BE2C (cell line): Measurements from ENCODE around the gene DAPK1.

ENCODE experiments used
- DNase-seq: peaks from one replicate; pipeline ENCODE4 v3.0.0-alpha.2; 2020
- H3K27me3 ChIP-seq: fragments of 250-450 bp; sonication (Bioruptor Pico); 2 replicates; pipeline ENCODE4 v1.5.1; 2020; ENCODE audit warnings: mild to moderate bottlenecking
- H3K36me3 ChIP-seq: fragments of 250-450 bp; sonication (Bioruptor Pico); 2 replicates; pipeline ENCODE4 v1.5.1; 2020; ENCODE audit warnings: mild to moderate bottlenecking
- H3K4me1 ChIP-seq: fragments of 250-450 bp; sonication (Bioruptor Pico); 2 replicates; pipeline ENCODE4 v1.5.1; 2020
- H3K4me3 ChIP-seq: 2 replicates; pipeline ENCODE4 v1.5.1; 2011; ENCODE audit warnings: low read depth, low read length
- H3K9me3 ChIP-seq: fragments of 250-450 bp; sonication (Bioruptor Pico); 2 replicates; pipeline ENCODE4 v1.5.1; 2020
- CTCF ChIP-seq: IDR thresholded peaks from 2 replicates; pipeline ENCODE4 v1.5.1; 2012; ENCODE audit warnings: mild to moderate bottlenecking, low read depth, low read length

DAPK1 gene

GRCh38 chr9:87620731-87621322 is 123.2 kb downstream of the DAPK1 start:
- TF ChIP-seq CTCF, result no peak
- DNase-seq, result peak; percentile 53
- H3K4me3 ChIP-seq, result no peak overlapping the region
- no peaks in the 10 kb centered on the region for H3K4me1 ChIP-seq
- H3K27me3 ChIP-seq, result no peaks in the 10 kb centered on the region
- H3K36me3 ChIP-seq, result no peaks in the 10 kb centered on the region; the same call in 1 of the 2 replicates
- H3K9me3 ChIP-seq, result no peaks in the 10 kb centered on the region

- Histone ChIP-seq H3K27me3 (no peaks in the 10 kb centered on the region), H3K4me1 (no peaks in the 10 kb centered on the region), H3K4me3 (no peak overlapping the region), H3K36me3 (no peaks in the 10 kb centered on the region; the same call in 1 of the 2 replicates), H3K9me3 (no peaks in the 10 kb centered on the region)
- TF ChIP-seq CTCF, result no peak
- no peak for DNase-seq
Measured at GRCh38 chr9:87622098-87622497, 124.4 kb downstream of the DAPK1 start.

- no peak for DNase-seq
- Histone ChIP-seq H3K4me3 (no peak overlapping the region), H3K9me3 (no peaks in the 10 kb centered on the region), H3K36me3 (no peaks in the 10 kb centered on the region; the same call in 1 of the 2 replicates), H3K27me3 (no peaks in the 10 kb centered on the region), H3K4me1 (no peaks in the 10 kb centered on the region)
- no peak for TF ChIP-seq CTCF
Measured at GRCh38 chr9:87622923-87623322, 125.3 kb downstream of the DAPK1 start.

GRCh38 chr9:87628346-87628745 is 130.7 kb downstream of the DAPK1 start:
- DNase-seq, result no peak
- no peak for TF ChIP-seq CTCF
- Histone ChIP-seq H3K36me3 (no peaks in the 10 kb centered on the region), H3K4me1 (no peaks in the 10 kb centered on the region), H3K4me3 (no peak overlapping the region), H3K27me3 (no peaks in the 10 kb centered on the region), H3K9me3 (no peaks in the 10 kb centered on the region)

- DNase-seq, result no peak
- no peaks in the 10 kb centered on the region for H3K27me3 ChIP-seq
- no peak overlapping the region for H3K4me3 ChIP-seq
- H3K4me1 ChIP-seq, result no peaks in the 10 kb centered on the region
- no peaks in the 10 kb centered on the region for H3K9me3 ChIP-seq
- TF ChIP-seq CTCF, result no peak
- no peaks in the 10 kb centered on the region for H3K36me3 ChIP-seq
Measured at GRCh38 chr9:87629104-87629503, 131.4 kb downstream of the DAPK1 start.

GRCh38 chr9:87630266-87630665 is 132.6 kb downstream of the DAPK1 start:
- no peak for TF ChIP-seq CTCF
- Histone ChIP-seq H3K4me1 (no peaks in the 10 kb centered on the region), H3K27me3 (no peaks in the 10 kb centered on the region), H3K4me3 (no peak overlapping the region), H3K9me3 (no peaks in the 10 kb centered on the region), H3K36me3 (no peaks in the 10 kb centered on the region)
- no peak for DNase-seq
